HL-60 (cell line): ENCODE measurements around the gene CATSPER4.

ENCODE experiments used
- GABPA ChIP-seq: IDR thresholded peaks from 2 replicates; pipeline ENCODE4 v1.6.1; 2012; ENCODE audit warnings: low read depth
- POLR2AphosphoS5 ChIP-seq: IDR thresholded peaks from 2 replicates; pipeline ENCODE4 v1.6.1; 2012; ENCODE audit warnings: low read depth
- TF ChIP-seq, protein P1 (sequence below): IDR thresholded peaks from one replicate; pipeline ENCODE4 v1.5.1; 2011; ENCODE audit warnings: low read length, control low read depth, inconsistent platforms; ENCODE audit not compliant: insufficient read depth

- TF ChIP-seq, protein P1, sequence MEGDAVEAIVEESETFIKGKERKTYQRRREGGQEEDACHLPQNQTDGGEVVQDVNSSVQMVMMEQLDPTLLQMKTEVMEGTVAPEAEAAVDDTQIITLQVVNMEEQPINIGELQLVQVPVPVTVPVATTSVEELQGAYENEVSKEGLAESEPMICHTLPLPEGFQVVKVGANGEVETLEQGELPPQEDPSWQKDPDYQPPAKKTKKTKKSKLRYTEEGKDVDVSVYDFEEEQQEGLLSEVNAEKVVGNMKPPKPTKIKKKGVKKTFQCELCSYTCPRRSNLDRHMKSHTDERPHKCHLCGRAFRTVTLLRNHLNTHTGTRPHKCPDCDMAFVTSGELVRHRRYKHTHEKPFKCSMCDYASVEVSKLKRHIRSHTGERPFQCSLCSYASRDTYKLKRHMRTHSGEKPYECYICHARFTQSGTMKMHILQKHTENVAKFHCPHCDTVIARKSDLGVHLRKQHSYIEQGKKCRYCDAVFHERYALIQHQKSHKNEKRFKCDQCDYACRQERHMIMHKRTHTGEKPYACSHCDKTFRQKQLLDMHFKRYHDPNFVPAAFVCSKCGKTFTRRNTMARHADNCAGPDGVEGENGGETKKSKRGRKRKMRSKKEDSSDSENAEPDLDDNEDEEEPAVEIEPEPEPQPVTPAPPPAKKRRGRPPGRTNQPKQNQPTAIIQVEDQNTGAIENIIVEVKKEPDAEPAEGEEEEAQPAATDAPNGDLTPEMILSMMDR, result no peak
- no peak for TF ChIP-seq POLR2AphosphoS5
- TF ChIP-seq GABPA, result no peak
Observed at GRCh38 chr1:26213335-26213905, 23.0 kb downstream of the CATSPER4 start.
